GM12873 (cell line): ENCODE results near the gene PTGR3.

Source experiments
- CTCF ChIP-seq: IDR thresholded peaks from 2 replicates; pipeline ENCODE4 v1.5.1; 2012; ENCODE audit warnings: low read depth, mild to moderate bottlenecking, moderate library complexity, low read length, control low read depth; ENCODE audit not compliant: insufficient read depth; ENCODE audit errors: missing control alignments

Gene PTGR3

GRCh38 chr18:75216911-75217689, 8.2 kb upstream of the PTGR3 start:
- TF ChIP-seq CTCF: no peak

- no peak for TF ChIP-seq CTCF
Observed at GRCh38 chr18:75216212-75216910, 7.4 kb upstream of the PTGR3 start.

GRCh38 chr18:75215663-75216062, 6.7 kb upstream of the PTGR3 start:
- TF ChIP-seq CTCF: no peak

- no peak for TF ChIP-seq CTCF
Observed at GRCh38 chr18:75214766-75215510, 6.0 kb upstream of the PTGR3 start.

GRCh38 chr18:75214332-75214690, 5.4 kb upstream of the PTGR3 start:
- no peak for TF ChIP-seq CTCF

GRCh38 chr18:75213611-75214331, 4.8 kb upstream of the PTGR3 start:
- no peak for TF ChIP-seq CTCF
